Heart right ventricle (tissue), 16 donors: ENCODE results near the gene USP6NL. TPM values are rescaled to one million over a fixed set of nuclear protein-coding genes. Genes with fewer than 3 reads are reported as not detected.

ENCODE experiments used
- ATAC-seq, 8 donors: fragments of 200-7000 bp; cut with Tn5 transposase; one replicate each; pipeline ENCODE4 v1.9.1; 2020; ENCODE audit warnings: mild to moderate bottlenecking in 8 of 8, moderate library complexity in 8 of 8, moderate number of reproducible peaks in 1 of 8
- DNase-seq, 2 donors: peaks; one replicate each; pipeline ENCODE4 v3.0.0-alpha.2; 2020
- H3K27ac ChIP-seq, 10 donors: fragments of 200-600 bp; sonication (generic) in 2 of 10; one replicate each; pipeline versions ENCODE4 v1.5.0 to v1.8.0; 2020 to 2022; ENCODE audit warnings: mild to moderate bottlenecking in 3 of 10
- H3K27me3 ChIP-seq, 7 donors: fragments of 200-600 bp; one replicate each; pipeline ENCODE4 v1.8.0; 2021 to 2022; ENCODE audit warnings: mild to moderate bottlenecking in 2 of 7
- H3K36me3 ChIP-seq, 9 donors: fragments of 200-600 bp; sonication (generic) in 1 of 9; one replicate each; pipeline versions ENCODE4 v1.5.0 to v1.8.0; 2020 to 2022; ENCODE audit warnings: mild to moderate bottlenecking in 2 of 9
- H3K4me1 ChIP-seq, 9 donors: fragments of 200-600 bp; sonication (generic) in 1 of 9; one replicate each; pipeline versions ENCODE4 v1.5.0 to v1.8.0; 2020 to 2022; ENCODE audit warnings: mild to moderate bottlenecking in 4 of 9
- H3K4me3 ChIP-seq, 10 donors: fragments of 200-600 bp; sonication (generic) in 2 of 10; one replicate each; pipeline versions ENCODE4 v1.5.0 to v1.8.0; 2020 to 2022; ENCODE audit warnings: mild to moderate bottlenecking in 7 of 10, moderate library complexity in 2 of 10
- H3K9me3 ChIP-seq, 11 donors: fragments of 200-600 bp in 10 of 11; sonication (generic) in 2 of 11; one replicate each; pipeline versions ENCODE4 v1.5.0 to v1.8.0; 2013 to 2022; ENCODE audit warnings: mild to moderate bottlenecking in 2 of 11, control low read depth in 1 of 11, moderate library complexity in 1 of 11
- WGBS, 2 donors: extraction: QIAGEN DNeasy Blood & Tissue Kit; methylation state at CpG; one replicate each; pipeline ENCODE4 v1.1.7; 2013; ENCODE audit warnings: inconsistent platforms in 1 of 2; 5-methylcytosine and 5-hydroxymethylcytosine counted together
- intact Hi-C, 10 donors: fragments of 100-400 bp; cut with DNase I; formaldehyde crosslinking; loops; one replicate each; pipeline versions ENCODE4 v1.11.1 to v1.14.2; 2022
- polyA plus RNA-seq, 2 donors: library from polyadenylated mRNA; stranded (reverse); fragments of 200-250 nt; gene quantifications; one replicate each; pipeline ENCODE4 v1.2.3, GENCODE V29; 2013
- total RNA-seq, 10 donors: library from RNA; stranded (reverse); fragmentation: NEBNext Ultra II Directional in 3 of 10; extraction: Animal tissue kit (Norgen Biotek cat#: 25700) in 3 of 10; gene quantifications; one replicate each; pipeline versions ENCODE4 v1.2.1 to v1.2.4, GENCODE V29; 2021 to 2023
- TF ChIP-seq, protein P1 (sequence below), 9 donors: fragments of 200-600 bp; sonication (generic) in 2 of 9; IDR thresholded peaks; one replicate each; pipeline versions ENCODE4 v1.5.0 to v1.8.0; 2021 to 2022; ENCODE audit warnings: antibody characterized with exemption in 9 of 9, mild to moderate bottlenecking in 5 of 9, moderate library complexity in 1 of 9
- donor health status: Arrhythmogenic right ventricular cardiomyopathy.
- donor health status: ischemic (EF 13 %, LVEDD 7.1; RV severe dilation, severe dysfunction).
- donor health status: healthy with polysubstance abuse.
- donor health status: DM: no; HTN: yes; CAD: no.
- donor health status: DM: no; HTN: no; CAD: no.
- donor health status: ischemic (EF 25% LVEDD 6.9; RV normal size, moderate dysfunction).
- donor health status: ischemic (EF 25% LVEDD 5.7; RV mildly dilated, moderate dysfunction).
- donor health status: healthy.
- donor health status: DM: yes; HTN: yes; CAD: no.
- donor health status: Ischemic cardiomyopathy.
- donor health status: ischemic (EF 35%, LVEDD 5.7; RV mildly dilated, moderate dysfunction).
- donor health status: nonischemic (EF 11% LVEDD 7.7; RV severe dilation, severe dysfunction).
- donor health status: DM: yes; HTN: yes; CAD: no.
- donor health status: PGD.
- donor health status: ischemic (EF 29% LVEDD 5.4; RV normal size, mild dysfunction).
- donor health status: nonischemic (EF 23%, LVEDD 6.1; RV moderate dilation, normal function).

USP6NL gene
- total and polyA plus RNA-seq, 12 donors: 1.8 to 11.1 (median 8.2) TPM

DNA sequence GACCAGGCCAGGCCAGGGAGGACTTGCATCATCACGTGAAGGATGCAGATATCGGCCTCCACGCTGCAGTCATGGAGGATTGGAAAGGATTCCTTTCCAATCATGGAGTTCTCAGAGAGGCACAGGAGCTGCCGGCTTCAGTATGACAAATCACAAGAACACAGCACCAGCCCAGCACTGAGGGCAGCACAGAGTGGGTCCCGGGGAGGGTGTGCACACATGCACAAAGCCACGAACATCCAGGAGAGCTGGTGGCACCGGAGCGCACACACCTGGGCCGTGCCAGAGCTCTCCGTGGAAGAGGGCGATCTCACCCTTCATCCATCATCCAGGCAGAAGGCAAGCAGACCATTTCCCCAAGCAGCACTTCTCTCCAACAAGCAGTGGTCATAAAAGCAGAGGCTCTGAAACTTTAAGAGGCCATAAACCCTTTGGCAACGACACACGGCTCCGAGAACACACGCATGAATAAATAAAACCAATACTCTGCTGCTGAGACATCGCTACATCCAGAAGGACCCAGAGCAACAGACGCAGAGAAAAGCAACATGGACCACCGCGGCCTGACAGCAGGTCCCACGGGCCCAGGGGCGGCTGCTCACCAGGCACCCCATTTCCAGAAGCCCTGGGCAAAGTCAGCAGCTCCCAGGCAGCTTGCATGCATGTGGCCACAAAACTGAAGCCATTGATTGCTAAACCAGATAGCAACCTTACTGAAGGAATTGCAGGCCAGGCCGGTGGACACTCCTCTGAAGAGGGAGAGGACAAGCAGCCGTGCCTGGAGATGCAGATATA, 180.8 kb downstream of the USP6NL start:
- no peak for ATAC-seq
- Histone ChIP-seq H3K4me3 (no peak overlapping the region), H3K27ac (no peak overlapping the region), H3K9me3 (peaks cover 0 to 22% (median 0%) of the 10 kb centered on the region in 11 donors), H3K36me3 (no peaks in the 10 kb centered on the region), H3K4me1 (no peaks in the 10 kb centered on the region), H3K27me3 (no peaks in the 10 kb centered on the region)
- TF ChIP-seq, protein P1, sequence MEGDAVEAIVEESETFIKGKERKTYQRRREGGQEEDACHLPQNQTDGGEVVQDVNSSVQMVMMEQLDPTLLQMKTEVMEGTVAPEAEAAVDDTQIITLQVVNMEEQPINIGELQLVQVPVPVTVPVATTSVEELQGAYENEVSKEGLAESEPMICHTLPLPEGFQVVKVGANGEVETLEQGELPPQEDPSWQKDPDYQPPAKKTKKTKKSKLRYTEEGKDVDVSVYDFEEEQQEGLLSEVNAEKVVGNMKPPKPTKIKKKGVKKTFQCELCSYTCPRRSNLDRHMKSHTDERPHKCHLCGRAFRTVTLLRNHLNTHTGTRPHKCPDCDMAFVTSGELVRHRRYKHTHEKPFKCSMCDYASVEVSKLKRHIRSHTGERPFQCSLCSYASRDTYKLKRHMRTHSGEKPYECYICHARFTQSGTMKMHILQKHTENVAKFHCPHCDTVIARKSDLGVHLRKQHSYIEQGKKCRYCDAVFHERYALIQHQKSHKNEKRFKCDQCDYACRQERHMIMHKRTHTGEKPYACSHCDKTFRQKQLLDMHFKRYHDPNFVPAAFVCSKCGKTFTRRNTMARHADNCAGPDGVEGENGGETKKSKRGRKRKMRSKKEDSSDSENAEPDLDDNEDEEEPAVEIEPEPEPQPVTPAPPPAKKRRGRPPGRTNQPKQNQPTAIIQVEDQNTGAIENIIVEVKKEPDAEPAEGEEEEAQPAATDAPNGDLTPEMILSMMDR (IDR thresholded peaks at IDR 0.05): no peak
- 88% methylated on average over 23 of the region's 23 CpGs for WGBS, 2 donors
- intact Hi-C loops: no loop called here
- no peak for DNase-seq

DNA sequence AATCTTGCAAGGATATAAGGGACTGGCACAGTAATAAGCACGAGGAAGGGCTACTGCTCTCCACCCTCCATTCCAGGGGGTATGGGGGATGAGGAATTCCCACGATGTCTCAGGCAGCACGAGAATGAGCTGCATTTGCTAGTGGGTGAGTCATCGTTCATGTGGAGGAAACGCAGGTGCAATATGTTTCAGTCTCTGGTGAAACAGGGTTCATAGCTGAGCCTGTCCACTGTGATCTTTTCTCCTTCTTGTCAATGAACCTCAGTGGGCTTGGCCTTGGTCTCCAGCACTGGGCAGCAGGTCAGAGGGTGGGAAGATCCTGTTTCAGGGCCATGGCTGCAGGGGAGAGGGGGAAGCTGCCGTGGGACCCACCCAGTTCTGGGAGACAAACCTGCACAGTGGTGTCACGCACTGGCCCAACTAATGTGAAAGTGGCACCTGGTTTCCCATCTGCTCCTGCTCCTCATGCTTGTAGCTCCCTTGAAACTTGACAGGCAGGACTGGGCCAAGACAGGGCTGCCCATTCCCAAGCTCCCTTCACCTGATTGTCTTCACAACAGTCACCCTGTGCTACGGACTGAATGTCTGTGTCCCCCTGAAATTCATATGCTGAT, 181.9 kb downstream of the USP6NL start:
- no peak for DNase-seq
- no peak overlapping the region for H3K27ac ChIP-seq
- TF ChIP-seq, protein P1 (IDR thresholded peaks at IDR 0.05): no peak
- no peaks in the 10 kb centered on the region for H3K27me3 ChIP-seq
- WGBS, 2 donors: 83 to 85% methylated on average over 8 of the region's 8 CpGs
- peaks cover 0 to 22% (median 0%) of the 10 kb centered on the region in 11 donors for H3K9me3 ChIP-seq
- intact Hi-C loops: no loop called here
- no peak for ATAC-seq
- no peaks in the 10 kb centered on the region for H3K4me1 ChIP-seq
- H3K36me3 ChIP-seq: no peaks in the 10 kb centered on the region
- no peak overlapping the region for H3K4me3 ChIP-seq

DNA sequence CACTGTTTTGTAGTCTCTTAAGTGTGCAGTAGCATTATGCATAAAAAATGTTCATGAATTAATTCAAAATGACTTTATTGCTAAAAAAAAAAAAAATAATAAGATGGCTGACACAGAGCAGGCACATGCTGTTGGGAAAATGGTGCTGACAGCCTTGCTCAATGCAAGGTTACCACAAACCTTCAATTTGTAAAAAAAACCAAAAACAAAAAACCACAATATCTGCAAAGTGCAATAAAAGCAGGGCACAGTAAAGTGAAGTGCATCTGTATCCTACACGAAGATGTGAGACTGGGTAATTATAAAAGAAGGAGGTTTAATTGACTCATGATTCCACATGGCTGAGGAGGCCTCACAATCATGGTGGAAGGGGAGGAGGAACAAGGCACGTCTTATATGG, 185.8 kb downstream of the USP6NL start:
- no peak for ATAC-seq
- WGBS, 2 donors: 76 to 92% methylated on average over 2 of the region's 2 CpGs
- Histone ChIP-seq H3K36me3 (no peaks in the 10 kb centered on the region), H3K4me3 (no peak overlapping the region), H3K27ac (no peak overlapping the region), H3K4me1 (no peaks in the 10 kb centered on the region), H3K9me3 (peaks cover 0 to 38% (median 5%) of the 10 kb centered on the region in 11 donors), H3K27me3 (no peaks in the 10 kb centered on the region)
- DNase-seq: no peak
- TF ChIP-seq, protein P1 (IDR thresholded peaks at IDR 0.05): no peak
- intact Hi-C loops: no loop called here

DNA sequence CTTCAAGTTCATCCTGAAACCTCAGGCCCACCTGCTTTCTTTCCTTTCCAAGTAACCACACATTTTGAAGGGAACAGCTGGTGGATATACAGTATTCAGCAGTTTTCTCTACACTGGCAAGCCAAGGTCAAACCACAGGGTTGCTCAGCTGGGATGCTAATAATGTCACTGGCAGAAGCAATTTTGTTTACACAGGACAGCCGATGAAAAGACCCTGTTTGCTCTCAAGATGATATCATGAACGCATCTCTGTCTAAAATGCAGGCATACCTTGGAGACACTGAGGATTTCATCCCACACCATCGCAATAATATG, 186.2 kb downstream of the USP6NL start:
- TF ChIP-seq, protein P1 (IDR thresholded peaks at IDR 0.05): no peak

More for the DNA sequence above, 186.2 kb downstream of the USP6NL start:
- DNase-seq: no peak
- Histone ChIP-seq H3K27ac (no peak overlapping the region), H3K27me3 (no peaks in the 10 kb centered on the region), H3K4me3 (no peak overlapping the region), H3K36me3 (no peaks in the 10 kb centered on the region), H3K9me3 (peaks cover 0 to 43% (median 5%) of the 10 kb centered on the region in 11 donors), H3K4me1 (no peaks in the 10 kb centered on the region)
- ATAC-seq: no peak
- 88 to 97% methylated on average over 3 of the region's 3 CpGs for WGBS, 2 donors
- intact Hi-C loops: no loop called here
